Fibroblast of pulmonary artery (primary cell): ENCODE measurements around the gene UBA7.

ENCODE experiments used
- DNase-seq: peaks from one replicate; pipeline ENCODE4 v3.0.0-alpha.2; 2010; ENCODE audit warnings: low read depth
- H3K4me3 ChIP-seq: replicated peaks from 2 replicates; pipeline ENCODE4 v1.5.1; 2011; ENCODE audit warnings: low read depth, mild to moderate bottlenecking, control low read depth, low read length, moderate library complexity
- CTCF ChIP-seq: IDR thresholded peaks from 2 replicates; pipeline ENCODE4 v1.5.1; 2011; ENCODE audit warnings: mild to moderate bottlenecking, control low read depth, low read length, inconsistent platforms; ENCODE audit errors: missing control alignments

UBA7 gene

GRCh38 chr3:49771340-49771938, 42.3 kb downstream of the UBA7 start:
- no peak overlapping the region for H3K4me3 ChIP-seq
- no peak for DNase-seq
- no peak for TF ChIP-seq CTCF

- DNase-seq: no peak
- no peak for TF ChIP-seq CTCF
- H3K4me3 ChIP-seq: no peak overlapping the region
Measured at GRCh38 chr3:49769926-49770325, 43.8 kb downstream of the UBA7 start.

GRCh38 chr3:49769286-49769915, 44.4 kb downstream of the UBA7 start:
- H3K4me3 ChIP-seq: no peak overlapping the region
- DNase-seq: no peak
- no peak for TF ChIP-seq CTCF

- TF ChIP-seq CTCF: no peak
- DNase-seq: no peak
- no peak overlapping the region for H3K4me3 ChIP-seq
Measured at GRCh38 chr3:49763981-49764380, 49.8 kb downstream of the UBA7 start.

GRCh38 chr3:49761661-49762060, 52.1 kb downstream of the UBA7 start:
- no peak for TF ChIP-seq CTCF
- DNase-seq: no peak
- H3K4me3 ChIP-seq: no peak overlapping the region

- TF ChIP-seq CTCF: no peak
Measured at GRCh38 chr3:49759226-49759625, 54.5 kb downstream of the UBA7 start.

GRCh38 chr3:49757197-49757596, 56.6 kb downstream of the UBA7 start:
- H3K4me3 ChIP-seq: no peak overlapping the region
- no peak for DNase-seq
- TF ChIP-seq CTCF: no peak

More at GRCh38 chr3:49759226-49759625, 54.5 kb downstream of the UBA7 start:
- peak; percentile 56 for DNase-seq
- H3K4me3 ChIP-seq: no peak overlapping the region
